Epithelial cell of proximal tubule (primary cell): ENCODE measurements around the gene BIK. TPM values are rescaled to one million over a fixed set of nuclear protein-coding genes. Genes with fewer than 3 reads are reported as not detected.

Source experiments
- DNase-seq: peaks from one replicate; pipeline ENCODE4 v3.0.0-alpha.2; 2011; ENCODE audit warnings: low read depth
- H3K4me3 ChIP-seq: 2 replicates; pipeline ENCODE4 v1.5.1; 2011; ENCODE audit warnings: low read depth, mild to moderate bottlenecking, low read length
- total RNA-seq: library from RNA; depleted of rRNA; stranded (reverse); fragments of >200 nt; gene quantifications from 2 replicates; pipeline ENCODE4 v1.2.3, GENCODE V29; 2015
- TF ChIP-seq, protein P1 (sequence below): conservative IDR thresholded peaks from 2 replicates; pipeline ENCODE4 v1.5.1; 2012; ENCODE audit warnings: low read depth, mild to moderate bottlenecking, low read length

Gene BIK
- total RNA-seq, 1 donor from 2014 or later = 18.3 TPM

DNA sequence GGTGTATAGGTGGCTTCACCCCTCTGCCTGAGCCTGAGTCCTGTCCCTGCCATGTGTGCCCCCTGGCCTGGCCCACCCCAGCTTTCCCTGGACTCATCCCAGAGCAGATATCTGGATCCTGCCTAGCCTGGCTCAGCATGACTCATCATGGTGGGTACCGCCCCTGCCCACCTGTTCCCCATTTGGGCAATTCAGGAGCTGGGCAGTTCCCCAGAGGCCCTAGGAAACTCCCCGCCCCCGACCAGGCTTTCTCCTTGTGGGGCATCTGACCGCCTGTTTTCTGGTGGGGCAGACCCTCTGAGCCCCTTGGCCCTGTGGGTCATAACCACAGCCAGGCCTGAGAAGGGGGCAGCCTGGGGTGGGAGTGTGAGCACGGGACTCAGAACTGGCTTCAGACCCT is 45.2 kb downstream of the BIK start:
- no peak overlapping the region for H3K4me3 ChIP-seq
- no peak for DNase-seq
- TF ChIP-seq, protein P1, sequence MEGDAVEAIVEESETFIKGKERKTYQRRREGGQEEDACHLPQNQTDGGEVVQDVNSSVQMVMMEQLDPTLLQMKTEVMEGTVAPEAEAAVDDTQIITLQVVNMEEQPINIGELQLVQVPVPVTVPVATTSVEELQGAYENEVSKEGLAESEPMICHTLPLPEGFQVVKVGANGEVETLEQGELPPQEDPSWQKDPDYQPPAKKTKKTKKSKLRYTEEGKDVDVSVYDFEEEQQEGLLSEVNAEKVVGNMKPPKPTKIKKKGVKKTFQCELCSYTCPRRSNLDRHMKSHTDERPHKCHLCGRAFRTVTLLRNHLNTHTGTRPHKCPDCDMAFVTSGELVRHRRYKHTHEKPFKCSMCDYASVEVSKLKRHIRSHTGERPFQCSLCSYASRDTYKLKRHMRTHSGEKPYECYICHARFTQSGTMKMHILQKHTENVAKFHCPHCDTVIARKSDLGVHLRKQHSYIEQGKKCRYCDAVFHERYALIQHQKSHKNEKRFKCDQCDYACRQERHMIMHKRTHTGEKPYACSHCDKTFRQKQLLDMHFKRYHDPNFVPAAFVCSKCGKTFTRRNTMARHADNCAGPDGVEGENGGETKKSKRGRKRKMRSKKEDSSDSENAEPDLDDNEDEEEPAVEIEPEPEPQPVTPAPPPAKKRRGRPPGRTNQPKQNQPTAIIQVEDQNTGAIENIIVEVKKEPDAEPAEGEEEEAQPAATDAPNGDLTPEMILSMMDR = no peak

DNA sequence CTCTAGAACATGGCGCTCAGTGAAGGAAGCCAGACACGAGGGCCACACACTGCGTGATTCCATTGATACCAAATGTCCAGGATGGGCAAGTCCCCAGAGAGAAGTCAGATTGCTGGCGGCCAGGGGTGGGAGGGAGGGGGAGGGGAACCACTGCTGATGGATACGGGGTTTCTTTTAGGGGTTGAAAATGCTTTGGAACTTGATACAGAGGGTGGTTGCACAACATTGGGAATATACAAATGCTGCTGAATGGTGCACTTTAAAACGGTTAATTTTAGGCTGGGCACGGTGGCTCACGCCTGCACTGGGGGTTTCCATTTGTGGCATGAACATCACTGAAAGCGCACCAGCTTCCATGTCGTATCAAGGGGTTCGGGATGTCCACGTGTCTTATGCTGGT is 45.9 kb downstream of the BIK start:
- TF ChIP-seq, protein P1 = no peak

DNA sequence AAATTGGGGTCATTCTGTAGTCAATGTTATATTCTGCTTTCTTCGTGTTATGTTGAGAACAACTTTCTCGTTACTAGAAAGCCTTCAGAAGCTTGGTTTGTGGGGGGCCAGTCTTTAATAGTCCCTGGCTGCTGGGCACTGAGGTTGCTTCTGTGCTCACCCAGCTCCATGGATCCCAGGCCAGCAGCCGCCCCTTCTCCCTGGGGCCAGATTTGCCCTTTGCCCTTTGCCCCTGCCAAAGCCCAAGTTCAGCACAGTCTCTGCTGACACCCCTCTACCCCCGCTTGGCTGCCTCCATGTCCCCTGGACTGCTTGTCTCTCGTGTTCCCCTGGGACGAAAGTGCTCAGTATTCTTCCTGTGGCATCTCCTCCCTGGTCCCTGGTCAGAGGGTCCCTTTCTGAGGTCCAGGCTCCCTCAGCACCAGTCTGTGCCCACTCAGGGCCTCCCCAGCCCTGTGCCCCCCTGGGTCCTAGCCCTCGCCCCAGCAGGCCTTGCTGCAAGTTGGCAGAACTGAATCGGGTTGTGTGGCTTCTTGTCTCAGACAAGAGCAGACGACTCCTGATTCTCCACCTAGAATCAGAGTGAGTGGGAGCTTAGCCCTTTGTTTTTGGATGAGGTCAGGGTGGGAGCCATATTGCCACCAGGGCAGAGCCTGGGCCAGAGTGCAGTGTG is 47.5 kb downstream of the BIK start:
- no peak overlapping the region for H3K4me3 ChIP-seq
- no peak for DNase-seq
- TF ChIP-seq, protein P1 = no peak

More for the DNA sequence above, 45.9 kb downstream of the BIK start:
- no peak for DNase-seq
- no peak overlapping the region for H3K4me3 ChIP-seq

DNA sequence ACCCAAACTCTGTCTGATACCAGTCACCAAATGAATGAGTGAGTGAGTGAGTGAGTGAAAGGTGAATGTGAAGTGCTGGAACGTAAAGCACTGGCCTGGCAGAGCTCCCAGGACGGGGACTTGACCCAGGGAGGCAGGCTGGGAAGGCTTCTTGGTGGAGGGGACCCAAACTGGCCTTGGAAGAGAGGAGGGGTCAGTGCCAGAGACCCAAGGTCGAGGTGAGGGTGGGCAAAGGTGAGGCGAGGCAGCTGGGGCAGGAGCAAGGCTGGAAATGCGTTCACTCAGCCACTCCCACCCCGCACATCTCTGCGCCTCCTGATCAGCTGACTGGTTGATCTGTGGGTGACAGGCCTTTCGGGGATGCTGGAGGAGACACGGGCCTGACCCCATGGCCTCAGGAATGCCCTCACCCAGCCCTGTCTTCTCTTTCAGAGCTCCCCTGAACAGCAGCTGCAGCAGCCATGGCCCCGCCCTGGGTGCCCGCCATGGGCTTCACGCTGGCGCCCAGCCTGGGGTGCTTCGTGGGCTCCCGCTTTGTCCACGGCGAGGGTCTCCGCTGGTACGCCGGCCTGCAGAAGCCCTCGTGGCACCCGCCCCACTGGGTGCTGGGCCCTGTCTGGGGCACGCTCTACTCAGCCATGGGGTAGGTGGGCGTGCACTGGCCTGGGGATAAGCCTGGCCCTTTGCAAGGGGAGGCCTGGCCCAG is 48.4 kb downstream of the BIK start:
- TF ChIP-seq, protein P1 = no peak
- DNase-seq = no peak

DNA sequence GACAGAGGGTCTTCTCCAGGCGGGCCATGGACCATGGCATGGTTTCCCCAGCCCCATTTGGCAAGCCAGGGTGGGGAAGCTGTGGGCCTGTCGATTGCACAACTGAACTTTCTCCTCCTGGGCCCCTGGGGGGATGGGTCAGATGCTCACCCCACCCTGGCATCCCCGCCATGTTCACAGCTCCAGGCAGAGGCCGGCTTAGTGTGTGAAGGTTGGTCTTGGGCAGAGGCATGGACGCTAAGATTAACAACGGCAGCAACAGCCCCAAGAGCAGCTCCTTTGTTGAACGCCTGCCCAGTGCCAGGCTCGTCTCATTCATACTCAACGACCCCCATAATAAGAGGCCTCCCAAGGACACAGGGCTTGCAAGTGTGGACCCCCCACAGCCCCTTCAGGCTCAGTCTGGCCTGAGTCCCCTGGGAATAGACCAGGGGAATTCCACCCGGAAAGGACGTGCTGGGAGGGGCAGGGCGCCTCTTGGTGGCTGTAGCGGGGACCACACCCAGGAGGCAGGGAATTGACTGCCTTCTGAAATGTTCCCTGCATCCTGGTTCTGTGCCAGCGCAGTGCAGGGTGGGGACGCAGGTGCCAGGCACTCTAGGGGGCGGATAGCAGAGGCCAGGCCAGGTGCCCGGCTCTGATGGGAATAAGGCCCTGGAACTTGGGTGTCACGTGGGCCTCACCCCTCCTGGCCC is 49.1 kb downstream of the BIK start:
- no peak overlapping the region for H3K4me3 ChIP-seq
- DNase-seq = no peak
- TF ChIP-seq, protein P1 = peak; percentile 39

More for the DNA sequence above, 48.4 kb downstream of the BIK start:
- no peak overlapping the region for H3K4me3 ChIP-seq

DNA sequence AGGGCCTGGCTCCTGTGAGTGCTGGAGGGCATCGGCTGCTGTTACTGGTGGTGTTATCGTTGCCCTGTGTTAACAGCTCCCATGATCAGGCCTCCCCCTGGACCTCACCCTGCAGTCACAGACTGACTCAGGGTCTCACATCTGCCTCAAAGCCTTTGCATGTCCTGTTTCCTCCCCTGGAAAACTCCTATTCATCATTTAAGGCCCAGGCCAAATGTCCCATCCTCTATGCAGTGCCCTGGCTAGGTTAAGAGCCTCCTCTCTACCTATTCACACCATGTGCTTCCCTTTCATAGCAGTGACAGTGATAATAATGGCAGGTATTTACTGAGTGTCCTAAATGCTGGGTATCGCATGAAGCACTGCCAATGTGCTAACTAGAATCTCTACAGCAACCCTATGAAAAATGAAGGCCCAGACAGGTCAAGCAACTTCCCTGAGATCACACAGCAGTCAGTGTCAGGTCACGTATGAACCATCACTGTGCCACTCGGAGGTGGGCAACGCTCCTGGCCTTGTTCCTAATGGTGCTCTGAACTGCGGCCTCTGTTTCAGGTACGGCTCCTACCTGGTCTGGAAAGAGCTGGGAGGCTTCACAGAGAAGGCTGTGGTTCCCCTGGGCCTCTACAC is 50.1 kb downstream of the BIK start:
- TF ChIP-seq, protein P1 = no peak
- DNase-seq = no peak
- H3K4me3 ChIP-seq = no peak overlapping the region
